ENCODE measurements around the gene ZNF207.

DNA sequence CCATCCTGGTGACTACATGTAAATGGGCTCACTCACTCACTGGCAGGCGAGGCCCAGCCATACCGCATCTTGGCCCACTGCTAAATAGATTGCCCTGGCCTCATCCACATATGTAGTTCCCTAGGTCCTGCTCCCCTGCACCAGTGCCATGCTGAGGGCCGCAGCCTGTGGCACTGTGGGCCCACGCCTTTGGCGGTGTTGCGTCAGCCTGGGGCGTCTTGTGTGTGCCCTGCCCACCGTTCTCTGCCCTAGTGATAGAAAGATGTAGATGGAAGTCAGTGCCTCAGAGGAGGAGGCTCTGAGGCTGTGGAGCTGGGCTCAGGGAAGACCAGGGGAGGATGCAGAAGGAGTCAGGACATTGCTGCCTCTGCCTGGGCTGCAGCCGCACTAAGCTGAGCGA, 26.9 kb upstream of the ZNF207 start:
- TF ChIP-seq POLR2A (IDR thresholded peaks at IDR 0.05) (no peak), CTCF (IDR thresholded peaks at IDR 0.05) (no peak), POLR2AphosphoS5 (IDR thresholded peaks at IDR 0.05) (no peak)

Measured in stomach (tissue), 4 donors.